Endothelial cell of umbilical vein (primary cell): ENCODE measurements around the gene JARID2.

ENCODE experiments used
- CTCF ChIP-seq, 2 donors: IDR thresholded peaks; 1 replicate in 1 of 2; 2 replicates in 1 of 2; pipeline ENCODE4 v1.5.1; 2011; ENCODE audit warnings: low read length in 2 of 2, mild to moderate bottlenecking in 2 of 2, moderate library complexity in 2 of 2, control low read depth in 1 of 2, inconsistent platforms in 1 of 2, low read depth in 1 of 2; ENCODE audit not compliant: insufficient read depth in 1 of 2; ENCODE audit errors: extremely low read depth in 1 of 2
- EZH2 ChIP-seq: IDR thresholded peaks from 2 replicates; pipeline ENCODE4 v1.6.1; 2012; ENCODE audit warnings: borderline replicate concordance, low read depth, mild to moderate bottlenecking, moderate library complexity, low read length, inconsistent platforms; ENCODE audit not compliant: severe bottlenecking
- FOS ChIP-seq: IDR thresholded peaks from 2 replicates; pipeline ENCODE4 v1.6.1; 2011; ENCODE audit warnings: mild to moderate bottlenecking, low read length, moderate library complexity, borderline replicate concordance; ENCODE audit not compliant: insufficient read depth
- GATA2 ChIP-seq: IDR thresholded peaks from 2 replicates; pipeline ENCODE4 v1.7.0; 2011; ENCODE audit warnings: low read depth, mild to moderate bottlenecking, moderate library complexity, mixed read lengths, low read length; ENCODE audit not compliant: insufficient read length, insufficient read depth
- JUN ChIP-seq: IDR thresholded peaks from 2 replicates; pipeline ENCODE4 v1.6.1; 2011; ENCODE audit warnings: borderline replicate concordance, low read depth; ENCODE audit not compliant: insufficient read length, insufficient read depth
- MYC ChIP-seq: IDR thresholded peaks from one replicate; pipeline ENCODE4 v1.6.1; 2011; ENCODE audit warnings: mild to moderate bottlenecking, low read depth, low read length
- POLR2A ChIP-seq: IDR thresholded peaks from 2 replicates; pipeline ENCODE4 v1.6.1; 2012; ENCODE audit warnings: low read depth, mild to moderate bottlenecking, control low read depth, low read length
- POLR2AphosphoS5 ChIP-seq: IDR thresholded peaks from 2 replicates; pipeline ENCODE4 v1.6.1; 2012; ENCODE audit warnings: low read depth, mild to moderate bottlenecking, control low read depth, low read length, moderate library complexity; ENCODE audit not compliant: insufficient read depth
- TF ChIP-seq, protein P1 (sequence below): IDR thresholded peaks from 2 replicates; pipeline ENCODE4 v1.6.1; 2011; ENCODE audit not compliant: insufficient read depth, insufficient read length

GRCh38 chr6:15368873-15369272 is 123.0 kb downstream of the JARID2 start:
- TF ChIP-seq MYC (no peak), EZH2 (no peak), CTCF (IDR thresholded peaks at IDR 0.05; ENCODE audit: extremely low read depth in 1 of 2, insufficient read depth in 1 of 2, low read depth in 1 of 2, low read length in 2 of 2) (no peak), POLR2A (no peak), POLR2AphosphoS5 (no peak), FOS (no peak), GATA2 (no peak), JUN (no peak)
- TF ChIP-seq, protein P1, sequence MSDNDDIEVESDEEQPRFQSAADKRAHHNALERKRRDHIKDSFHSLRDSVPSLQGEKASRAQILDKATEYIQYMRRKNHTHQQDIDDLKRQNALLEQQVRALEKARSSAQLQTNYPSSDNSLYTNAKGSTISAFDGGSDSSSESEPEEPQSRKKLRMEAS: no peak
